WTC11 (cell line): ENCODE data around the gene CHD1L. TPM values are rescaled to one million over a fixed set of nuclear protein-coding genes. Genes with fewer than 3 reads are reported as not detected.

ENCODE experiments used
- ATAC-seq: fragments of 200-7000 bp; cut with Tn5 transposase; 2 replicates; pipeline ENCODE4 v1.10.0; 2021; ENCODE audit warnings: mild to moderate bottlenecking, moderate library complexity
- CTCF ChIA-PET: fragments of 300-600 bp; sonication (Branson Sonifier 250); formaldehyde crosslinking; loops from one replicate; lab custom pipeline; 2021; ENCODE audit warnings: antibody characterized with exemption; lab: Charles Lee
- POLR2A ChIA-PET: fragments of 350-600 bp; sonication (Branson Sonifier 250); formaldehyde crosslinking; loops from one replicate; lab custom pipeline; 2021; ENCODE audit warnings: antibody characterized with exemption; lab: Charles Lee
- DNase-seq: peaks from one replicate; pipeline ENCODE4 v3.0.0; 2021; ENCODE audit warnings: low spot score
- H3K27ac Mint-ChIP-seq: 2 replicates; pipeline ENCODE4 v1.8.0; 2021; ENCODE audit warnings: mixed read lengths
- H3K27me3 Mint-ChIP-seq: 2 replicates; pipeline ENCODE4 v1.8.0; 2021; ENCODE audit warnings: low read depth, mild to moderate bottlenecking, moderate library complexity, mixed read lengths
- H3K36me3 Mint-ChIP-seq: 2 replicates; pipeline ENCODE4 v1.8.0; 2021; ENCODE audit warnings: mixed read lengths
- H3K4me1 Mint-ChIP-seq: 2 replicates; pipeline ENCODE4 v1.8.0; 2022; ENCODE audit warnings: mixed read lengths
- H3K4me3 Mint-ChIP-seq: 2 replicates; pipeline ENCODE4 v1.8.0; 2021; ENCODE audit warnings: mild to moderate bottlenecking, moderate library complexity, mixed read lengths
- H3K9me3 Mint-ChIP-seq: 2 replicates; pipeline ENCODE4 v1.8.0; 2021; ENCODE audit warnings: mixed read lengths
- ATF3 ChIP-seq: sonication (generic); formaldehyde crosslinking; conservative IDR thresholded peaks from 2 replicates; pipeline ENCODE4 v1.8.1; 2022; ENCODE audit warnings: mild to moderate bottlenecking, missing genetic modification reagents
- E2F1 ChIP-seq: sonication (generic); formaldehyde crosslinking; IDR thresholded peaks from 2 replicates; pipeline ENCODE4 v1.8.0; 2022; ENCODE audit warnings: mild to moderate bottlenecking, missing genetic modification reagents
- EMX1 ChIP-seq: fragments of 250-450 bp; sonication (Bioruptor Pico); IDR thresholded peaks from 2 replicates; pipeline ENCODE4 v1.8.0; 2021; ENCODE audit warnings: mild to moderate bottlenecking
- ESRRA ChIP-seq: sonication (generic); formaldehyde crosslinking; IDR thresholded peaks from 2 replicates; pipeline ENCODE4 v1.8.1; 2022; ENCODE audit warnings: mild to moderate bottlenecking, missing genetic modification reagents, borderline replicate concordance
- FOXJ3 ChIP-seq: sonication (generic); formaldehyde crosslinking; IDR thresholded peaks from 2 replicates; pipeline ENCODE4 v1.9.0; 2021; ENCODE audit warnings: missing genetic modification reagents, mild to moderate bottlenecking, borderline replicate concordance
- FOXK1 ChIP-seq: sonication (generic); formaldehyde crosslinking; IDR thresholded peaks from 2 replicates; pipeline ENCODE4 v1.8.0; 2022; ENCODE audit warnings: mild to moderate bottlenecking, moderate library complexity, missing genetic modification reagents
- GRHL2 ChIP-seq: fragments of 250-450 bp; sonication (Bioruptor Pico); IDR thresholded peaks from 2 replicates; pipeline ENCODE4 v1.8.0; 2022; ENCODE audit warnings: mild to moderate bottlenecking, moderate library complexity; ENCODE audit not compliant: insufficient replicate concordance, severe bottlenecking
- GTF2I ChIP-seq: fragments of 250-450 bp; sonication (Bioruptor Pico); conservative IDR thresholded peaks from 2 replicates; pipeline ENCODE4 v1.4.0; 2021; ENCODE audit warnings: mild to moderate bottlenecking
- KAT7 ChIP-seq: sonication (generic); formaldehyde crosslinking; IDR thresholded peaks from 2 replicates; pipeline ENCODE4 v1.8.1; 2023; ENCODE audit warnings: missing genetic modification reagents, mild to moderate bottlenecking, borderline replicate concordance
- MYBL2 ChIP-seq: sonication (generic); formaldehyde crosslinking; IDR thresholded peaks from 2 replicates; pipeline ENCODE4 v1.8.1; 2023; ENCODE audit warnings: mild to moderate bottlenecking, moderate library complexity, missing genetic modification reagents
- OVOL2 ChIP-seq: fragments of 250-450 bp; sonication (Bioruptor Pico); IDR thresholded peaks from 2 replicates; pipeline ENCODE4 v1.9.0; 2021; ENCODE audit warnings: mild to moderate bottlenecking, borderline replicate concordance
- ZNF263 ChIP-seq: sonication (generic); formaldehyde crosslinking; IDR thresholded peaks from 2 replicates; pipeline ENCODE4 v1.8.1; 2022; ENCODE audit warnings: low read depth, mild to moderate bottlenecking, moderate library complexity, missing genetic modification reagents
- total RNA-seq: library from RNA; stranded (reverse); gene quantifications from 3 replicates; pipeline ENCODE4 v1.2.3, GENCODE V29; 2021
- TF ChIP-seq, protein P1 (sequence below): sonication (generic); formaldehyde crosslinking; IDR thresholded peaks from 2 replicates; pipeline ENCODE4 v1.8.0; 2023; ENCODE audit warnings: missing genetic modification reagents, mild to moderate bottlenecking, borderline replicate concordance
- TF ChIP-seq, protein P2 (sequence below): fragments of 200-600 bp; IDR thresholded peaks from 2 replicates; pipeline ENCODE4 v1.8.0; 2022; ENCODE audit warnings: antibody characterized with exemption
- TF ChIP-seq, protein P3 (sequence below): sonication (generic); formaldehyde crosslinking; IDR thresholded peaks from 2 replicates; pipeline ENCODE4 v1.8.0; 2023; ENCODE audit warnings: mild to moderate bottlenecking, missing genetic modification reagents
- TF ChIP-seq, protein P4 (sequence below): sonication (generic); formaldehyde crosslinking; IDR thresholded peaks from 2 replicates; pipeline ENCODE4 v1.8.1; 2023; ENCODE audit warnings: mild to moderate bottlenecking, missing genetic modification reagents

The CHD1L gene
- total RNA-seq, 1 experiment from 2014 or later, result 68.7 TPM

DNA sequence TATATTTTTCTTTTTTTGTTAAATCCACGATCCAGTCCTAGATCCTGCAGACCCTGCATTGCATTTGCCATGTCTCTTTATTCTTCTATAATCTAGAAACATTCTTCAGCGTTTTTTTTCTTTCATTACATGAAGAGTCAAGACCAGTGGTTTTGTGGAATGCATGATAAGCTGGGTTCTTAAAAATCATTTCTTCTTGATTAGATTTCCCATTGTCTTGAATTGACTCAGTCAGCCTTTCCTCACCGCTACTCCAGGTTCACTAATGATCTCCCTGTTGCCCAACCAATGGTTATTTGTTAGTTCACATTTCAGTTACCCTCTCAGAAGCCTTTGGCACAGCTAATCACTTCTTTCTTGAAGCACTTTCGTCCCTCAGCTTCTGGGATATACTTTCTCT lies 25.2 kb downstream of the CHD1L start:
- no peak overlapping the region for H3K4me3 Mint-ChIP-seq
- TF ChIP-seq, protein P1, sequence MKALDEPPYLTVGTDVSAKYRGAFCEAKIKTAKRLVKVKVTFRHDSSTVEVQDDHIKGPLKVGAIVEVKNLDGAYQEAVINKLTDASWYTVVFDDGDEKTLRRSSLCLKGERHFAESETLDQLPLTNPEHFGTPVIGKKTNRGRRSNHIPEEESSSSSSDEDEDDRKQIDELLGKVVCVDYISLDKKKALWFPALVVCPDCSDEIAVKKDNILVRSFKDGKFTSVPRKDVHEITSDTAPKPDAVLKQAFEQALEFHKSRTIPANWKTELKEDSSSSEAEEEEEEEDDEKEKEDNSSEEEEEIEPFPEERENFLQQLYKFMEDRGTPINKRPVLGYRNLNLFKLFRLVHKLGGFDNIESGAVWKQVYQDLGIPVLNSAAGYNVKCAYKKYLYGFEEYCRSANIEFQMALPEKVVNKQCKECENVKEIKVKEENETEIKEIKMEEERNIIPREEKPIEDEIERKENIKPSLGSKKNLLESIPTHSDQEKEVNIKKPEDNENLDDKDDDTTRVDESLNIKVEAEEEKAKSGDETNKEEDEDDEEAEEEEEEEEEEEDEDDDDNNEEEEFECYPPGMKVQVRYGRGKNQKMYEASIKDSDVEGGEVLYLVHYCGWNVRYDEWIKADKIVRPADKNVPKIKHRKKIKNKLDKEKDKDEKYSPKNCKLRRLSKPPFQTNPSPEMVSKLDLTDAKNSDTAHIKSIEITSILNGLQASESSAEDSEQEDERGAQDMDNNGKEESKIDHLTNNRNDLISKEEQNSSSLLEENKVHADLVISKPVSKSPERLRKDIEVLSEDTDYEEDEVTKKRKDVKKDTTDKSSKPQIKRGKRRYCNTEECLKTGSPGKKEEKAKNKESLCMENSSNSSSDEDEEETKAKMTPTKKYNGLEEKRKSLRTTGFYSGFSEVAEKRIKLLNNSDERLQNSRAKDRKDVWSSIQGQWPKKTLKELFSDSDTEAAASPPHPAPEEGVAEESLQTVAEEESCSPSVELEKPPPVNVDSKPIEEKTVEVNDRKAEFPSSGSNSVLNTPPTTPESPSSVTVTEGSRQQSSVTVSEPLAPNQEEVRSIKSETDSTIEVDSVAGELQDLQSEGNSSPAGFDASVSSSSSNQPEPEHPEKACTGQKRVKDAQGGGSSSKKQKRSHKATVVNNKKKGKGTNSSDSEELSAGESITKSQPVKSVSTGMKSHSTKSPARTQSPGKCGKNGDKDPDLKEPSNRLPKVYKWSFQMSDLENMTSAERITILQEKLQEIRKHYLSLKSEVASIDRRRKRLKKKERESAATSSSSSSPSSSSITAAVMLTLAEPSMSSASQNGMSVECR, result no peak
- TF ChIP-seq KAT7 (CRISPR knock-in tag) (no peak), E2F1 (CRISPR knock-in tag) (no peak), FOXJ3 (CRISPR knock-in tag) (no peak), MYBL2 (CRISPR knock-in tag) (no peak), FOXK1 (CRISPR knock-in tag) (no peak), EMX1 (CRISPR knock-in tag) (no peak)
- TF ChIP-seq, protein P2, sequence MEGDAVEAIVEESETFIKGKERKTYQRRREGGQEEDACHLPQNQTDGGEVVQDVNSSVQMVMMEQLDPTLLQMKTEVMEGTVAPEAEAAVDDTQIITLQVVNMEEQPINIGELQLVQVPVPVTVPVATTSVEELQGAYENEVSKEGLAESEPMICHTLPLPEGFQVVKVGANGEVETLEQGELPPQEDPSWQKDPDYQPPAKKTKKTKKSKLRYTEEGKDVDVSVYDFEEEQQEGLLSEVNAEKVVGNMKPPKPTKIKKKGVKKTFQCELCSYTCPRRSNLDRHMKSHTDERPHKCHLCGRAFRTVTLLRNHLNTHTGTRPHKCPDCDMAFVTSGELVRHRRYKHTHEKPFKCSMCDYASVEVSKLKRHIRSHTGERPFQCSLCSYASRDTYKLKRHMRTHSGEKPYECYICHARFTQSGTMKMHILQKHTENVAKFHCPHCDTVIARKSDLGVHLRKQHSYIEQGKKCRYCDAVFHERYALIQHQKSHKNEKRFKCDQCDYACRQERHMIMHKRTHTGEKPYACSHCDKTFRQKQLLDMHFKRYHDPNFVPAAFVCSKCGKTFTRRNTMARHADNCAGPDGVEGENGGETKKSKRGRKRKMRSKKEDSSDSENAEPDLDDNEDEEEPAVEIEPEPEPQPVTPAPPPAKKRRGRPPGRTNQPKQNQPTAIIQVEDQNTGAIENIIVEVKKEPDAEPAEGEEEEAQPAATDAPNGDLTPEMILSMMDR, result no peak
- no peaks in the 10 kb centered on the region for H3K4me1 Mint-ChIP-seq
- no peaks in the 10 kb centered on the region for H3K9me3 Mint-ChIP-seq
- H3K27me3 Mint-ChIP-seq, result no peaks in the 10 kb centered on the region
- ATAC-seq (no peak), DNase-seq (no peak)
- ChIA-PET CTCF (no interaction called here), POLR2A (no interaction called here)
- H3K27ac Mint-ChIP-seq, result no peak overlapping the region
- peaks cover 65% of the 10 kb centered on the region for H3K36me3 Mint-ChIP-seq

- Mint-ChIP-seq H3K4me1 (peaks cover 7% of the 10 kb centered on the region; the same call in 1 of the 2 replicates), H3K9me3 (no peaks in the 10 kb centered on the region), H3K27ac (no peak overlapping the region; the same call in 1 of the 2 replicates), H3K27me3 (no peaks in the 10 kb centered on the region), H3K36me3 (peaks cover 76% of the 10 kb centered on the region), H3K4me3 (no peak overlapping the region)
- ATAC-seq (no peak), DNase-seq (no peak)
- POLR2A ChIA-PET, result no interaction called here
- CTCF ChIA-PET, result no interaction called here
- TF ChIP-seq ATF3 (CRISPR knock-in tag) (no peak), OVOL2 (no peak), GTF2I (CRISPR knock-in tag) (no peak), GRHL2 (no peak), ZNF263 (CRISPR knock-in tag) (no peak), E2F1 (CRISPR knock-in tag) (no peak), ESRRA (no peak), FOXJ3 (CRISPR knock-in tag) (no peak)
- TF ChIP-seq, protein P3, sequence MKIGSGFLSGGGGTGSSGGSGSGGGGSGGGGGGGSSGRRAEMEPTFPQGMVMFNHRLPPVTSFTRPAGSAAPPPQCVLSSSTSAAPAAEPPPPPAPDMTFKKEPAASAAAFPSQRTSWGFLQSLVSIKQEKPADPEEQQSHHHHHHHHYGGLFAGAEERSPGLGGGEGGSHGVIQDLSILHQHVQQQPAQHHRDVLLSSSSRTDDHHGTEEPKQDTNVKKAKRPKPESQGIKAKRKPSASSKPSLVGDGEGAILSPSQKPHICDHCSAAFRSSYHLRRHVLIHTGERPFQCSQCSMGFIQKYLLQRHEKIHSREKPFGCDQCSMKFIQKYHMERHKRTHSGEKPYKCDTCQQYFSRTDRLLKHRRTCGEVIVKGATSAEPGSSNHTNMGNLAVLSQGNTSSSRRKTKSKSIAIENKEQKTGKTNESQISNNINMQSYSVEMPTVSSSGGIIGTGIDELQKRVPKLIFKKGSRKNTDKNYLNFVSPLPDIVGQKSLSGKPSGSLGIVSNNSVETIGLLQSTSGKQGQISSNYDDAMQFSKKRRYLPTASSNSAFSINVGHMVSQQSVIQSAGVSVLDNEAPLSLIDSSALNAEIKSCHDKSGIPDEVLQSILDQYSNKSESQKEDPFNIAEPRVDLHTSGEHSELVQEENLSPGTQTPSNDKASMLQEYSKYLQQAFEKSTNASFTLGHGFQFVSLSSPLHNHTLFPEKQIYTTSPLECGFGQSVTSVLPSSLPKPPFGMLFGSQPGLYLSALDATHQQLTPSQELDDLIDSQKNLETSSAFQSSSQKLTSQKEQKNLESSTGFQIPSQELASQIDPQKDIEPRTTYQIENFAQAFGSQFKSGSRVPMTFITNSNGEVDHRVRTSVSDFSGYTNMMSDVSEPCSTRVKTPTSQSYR (CRISPR knock-in tag), result no peak
- TF ChIP-seq, protein P4, sequence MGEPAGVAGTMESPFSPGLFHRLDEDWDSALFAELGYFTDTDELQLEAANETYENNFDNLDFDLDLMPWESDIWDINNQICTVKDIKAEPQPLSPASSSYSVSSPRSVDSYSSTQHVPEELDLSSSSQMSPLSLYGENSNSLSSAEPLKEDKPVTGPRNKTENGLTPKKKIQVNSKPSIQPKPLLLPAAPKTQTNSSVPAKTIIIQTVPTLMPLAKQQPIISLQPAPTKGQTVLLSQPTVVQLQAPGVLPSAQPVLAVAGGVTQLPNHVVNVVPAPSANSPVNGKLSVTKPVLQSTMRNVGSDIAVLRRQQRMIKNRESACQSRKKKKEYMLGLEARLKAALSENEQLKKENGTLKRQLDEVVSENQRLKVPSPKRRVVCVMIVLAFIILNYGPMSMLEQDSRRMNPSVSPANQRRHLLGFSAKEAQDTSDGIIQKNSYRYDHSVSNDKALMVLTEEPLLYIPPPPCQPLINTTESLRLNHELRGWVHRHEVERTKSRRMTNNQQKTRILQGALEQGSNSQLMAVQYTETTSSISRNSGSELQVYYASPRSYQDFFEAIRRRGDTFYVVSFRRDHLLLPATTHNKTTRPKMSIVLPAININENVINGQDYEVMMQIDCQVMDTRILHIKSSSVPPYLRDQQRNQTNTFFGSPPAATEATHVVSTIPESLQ (CRISPR knock-in tag), result no peak
- TF ChIP-seq, protein P2, result no peak
Measured at GRCh38 chr1:147270721-147271120, 28.2 kb downstream of the CHD1L start.
